CD14-positive monocyte (primary cell): ENCODE measurements around the gene ABCB7. TPM values are rescaled to one million over a fixed set of nuclear protein-coding genes. Genes with fewer than 3 reads are reported as not detected.

ENCODE experiments used
- DNase-seq, 3 donors: peaks; one replicate each; pipeline ENCODE4 v3.0.0-alpha.2; 2011 to 2022
- H2AFZ ChIP-seq: 2 replicates; pipeline ENCODE4 v1.6.0; 2012; ENCODE audit warnings: mild to moderate bottlenecking, low read depth, low read length, inconsistent platforms; ENCODE audit not compliant: insufficient read depth, poor library complexity, severe bottlenecking
- H3K27ac ChIP-seq, 2 donors: 1 replicate in 1 of 2; 2 replicates in 1 of 2; pipeline ENCODE4 v1.5.1; 2012 to 2013; ENCODE audit warnings: low read length in 2 of 2, control low read depth in 1 of 2, inconsistent platforms in 1 of 2, low read depth in 1 of 2, mild to moderate bottlenecking in 1 of 2
- H3K27me3 ChIP-seq, 2 donors: one replicate each; pipeline versions ENCODE4 v1.6.0 to v1.6.1; 2011 to 2013; ENCODE audit warnings: low read length in 2 of 2; ENCODE audit not compliant: control insufficient read depth in 2 of 2, insufficient read depth in 2 of 2
- H3K36me3 ChIP-seq, 2 donors: replicated peaks in 1 of 2; 1 replicate in 1 of 2; 2 replicates in 1 of 2; pipeline versions ENCODE4 v1.5.1 to v1.6.1; 2012 to 2013; ENCODE audit warnings: low read length in 2 of 2, control low read depth in 1 of 2, inconsistent platforms in 1 of 2, mild to moderate bottlenecking in 1 of 2; ENCODE audit not compliant: insufficient read depth in 2 of 2, control insufficient read depth in 1 of 2
- H3K4me1 ChIP-seq, 2 donors: 1 replicate in 1 of 2; 2 replicates in 1 of 2; pipeline versions ENCODE4 v1.5.1 to v1.6.1; 2012 to 2013; ENCODE audit warnings: low read length in 2 of 2, control low read depth in 1 of 2, inconsistent platforms in 1 of 2, mild to moderate bottlenecking in 1 of 2, moderate library complexity in 1 of 2; ENCODE audit not compliant: insufficient read depth in 2 of 2, control insufficient read depth in 1 of 2
- H3K4me2 ChIP-seq: replicated peaks from 2 replicates; pipeline ENCODE3; 2012; ENCODE audit warnings: low read length, moderate library complexity, mild to moderate bottlenecking; ENCODE audit not compliant: poor library complexity, severe bottlenecking; ENCODE audit errors: extremely low read depth
- H3K4me3 ChIP-seq, 3 experiments: fragments of 200-600 bp in 1 of 3; sonication (generic) in 1 of 3; replicated peaks in 1 of 3; 1 replicate in 2 of 3; 2 replicates in 1 of 3; pipeline ENCODE4 v1.5.1; 2011 to 2013; ENCODE audit warnings: low read length in 3 of 3, mild to moderate bottlenecking in 3 of 3, control low read depth in 2 of 3, low read depth in 2 of 3, inconsistent platforms in 1 of 3, moderate library complexity in 1 of 3
- H3K79me2 ChIP-seq: 2 replicates; pipeline ENCODE4 v1.6.0; 2012; ENCODE audit warnings: mild to moderate bottlenecking, control low read depth, inconsistent platforms, low read length, moderate library complexity; ENCODE audit not compliant: insufficient read depth
- H3K9ac ChIP-seq: 2 replicates; pipeline ENCODE4 v1.6.0; 2017; ENCODE audit warnings: low read length, mild to moderate bottlenecking; ENCODE audit not compliant: insufficient read depth, poor library complexity, severe bottlenecking
- H3K9me3 ChIP-seq, 2 donors: replicated peaks in 1 of 2; 1 replicate in 1 of 2; 2 replicates in 1 of 2; pipeline versions ENCODE4 v1.5.1 to v1.6.1; 2012 to 2013; ENCODE audit warnings: low read length in 2 of 2, control low read depth in 1 of 2; ENCODE audit not compliant: control insufficient read depth in 1 of 2, insufficient read depth in 1 of 2
- H4K20me1 ChIP-seq: 2 replicates; pipeline ENCODE4 v1.6.0; 2012; ENCODE audit warnings: mild to moderate bottlenecking, low read length, control low read depth, moderate library complexity; ENCODE audit not compliant: insufficient read depth
- H3K27ac Mint-ChIP-seq, 7 donors: one replicate each; pipeline ENCODE4 v1.8.0; 2020; ENCODE audit warnings: mild to moderate bottlenecking in 7 of 7, mixed read lengths in 7 of 7, moderate library complexity in 6 of 7, inconsistent platforms in 2 of 7
- H3K27me3 Mint-ChIP-seq, 3 donors: one replicate each; pipeline ENCODE4 v1.8.0; 2021 to 2022; ENCODE audit warnings: low read depth in 3 of 3, mild to moderate bottlenecking in 3 of 3, mixed read lengths in 3 of 3, moderate library complexity in 3 of 3, inconsistent platforms in 1 of 3
- H3K36me3 Mint-ChIP-seq, 2 donors: one replicate each; pipeline ENCODE4 v1.8.0; 2020; ENCODE audit warnings: mixed read lengths in 2 of 2, inconsistent platforms in 1 of 2, mild to moderate bottlenecking in 1 of 2
- H3K4me1 Mint-ChIP-seq: one replicate; pipeline ENCODE4 v1.8.0; 2020; ENCODE audit warnings: mild to moderate bottlenecking, mixed read lengths
- H3K4me3 Mint-ChIP-seq, 2 donors: one replicate each; pipeline ENCODE4 v1.8.0; 2020; ENCODE audit warnings: mild to moderate bottlenecking in 2 of 2, mixed read lengths in 2 of 2, moderate library complexity in 1 of 2
- H3K9me3 Mint-ChIP-seq, 7 donors: one replicate each; pipeline ENCODE4 v1.8.0; 2020 to 2022; ENCODE audit warnings: mixed read lengths in 7 of 7, mild to moderate bottlenecking in 6 of 7, moderate library complexity in 6 of 7, inconsistent platforms in 2 of 7
- WGBS: methylation state at CpG from one replicate; pipeline ENCODE4 v1.1.5; 2013; ENCODE audit warnings: missing lambda C conversion rate; ENCODE audit not compliant: insufficient coverage; 5-methylcytosine and 5-hydroxymethylcytosine counted together
- intact Hi-C, 2 donors: fragments of 100-400 bp; cut with micrococcal nuclease; formaldehyde crosslinking; loops; one replicate each; pipeline versions ENCODE4 v1.15.0 to v1.15.1; 2023
- polyA plus RNA-seq, 3 donors: library from polyadenylated mRNA; depleted of rRNA in 1 of 3; unstranded in 2 of 3; stranded (reverse) in 1 of 3; fragments of 300-500 nt in 2 of 3; fragments of >200 nt in 1 of 3; fragmentation: Illumina TruSeq in 2 of 3; gene quantifications; 1 replicate in 2 of 3; 2 replicates in 1 of 3; pipeline ENCODE4 v1.2.3, GENCODE V29; 2012 to 2021
- TF ChIP-seq, protein P1 (sequence below): fragments of 200-600 bp; IDR thresholded peaks from one replicate; pipeline ENCODE4 v1.8.0; 2022; ENCODE audit warnings: antibody characterized with exemption, mild to moderate bottlenecking

ABCB7 gene
- polyA plus RNA-seq, 3 donors = 14.8 to 19.7 (median 18.5) TPM

DNA sequence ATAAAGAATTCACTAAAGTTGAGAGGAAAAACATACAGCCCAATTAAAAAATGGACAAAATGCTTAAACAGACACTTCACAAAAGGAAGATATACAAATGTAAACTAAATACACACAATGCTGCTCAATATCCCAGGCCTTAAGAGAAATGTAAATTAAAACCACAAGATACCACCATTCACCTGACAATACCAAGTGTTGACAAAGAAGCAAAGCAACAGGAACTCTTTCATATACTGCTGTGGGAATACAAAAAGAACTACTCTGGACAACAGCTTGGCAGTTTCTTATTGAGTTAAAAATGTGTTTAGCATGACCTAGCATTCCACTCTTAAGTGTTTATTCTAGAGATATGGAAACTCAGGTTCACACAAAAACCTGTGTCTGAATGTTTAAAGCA, 71.3 kb downstream of the ABCB7 start:
- H3K4me3 Mint-ChIP-seq = no peak overlapping the region
- Histone ChIP-seq H3K9ac (no peak overlapping the region), H3K27me3 (no peaks in the 10 kb centered on the region), H3K36me3 (no peaks in the 10 kb centered on the region), H4K20me1 (no peaks in the 10 kb centered on the region), H3K4me1 (no peaks in the 10 kb centered on the region), H3K4me2 (no peak overlapping the region), H2AFZ (no peak overlapping the region), H3K9me3 (no peaks in the 10 kb centered on the region), H3K4me3 (no peak overlapping the region), H3K27ac (no peak overlapping the region), H3K79me2 (no peaks in the 10 kb centered on the region)
- H3K36me3 Mint-ChIP-seq = peaks cover 0 to 7% of the 10 kb centered on the region in 2 donors
- DNase-seq = no peak
- TF ChIP-seq, protein P1, sequence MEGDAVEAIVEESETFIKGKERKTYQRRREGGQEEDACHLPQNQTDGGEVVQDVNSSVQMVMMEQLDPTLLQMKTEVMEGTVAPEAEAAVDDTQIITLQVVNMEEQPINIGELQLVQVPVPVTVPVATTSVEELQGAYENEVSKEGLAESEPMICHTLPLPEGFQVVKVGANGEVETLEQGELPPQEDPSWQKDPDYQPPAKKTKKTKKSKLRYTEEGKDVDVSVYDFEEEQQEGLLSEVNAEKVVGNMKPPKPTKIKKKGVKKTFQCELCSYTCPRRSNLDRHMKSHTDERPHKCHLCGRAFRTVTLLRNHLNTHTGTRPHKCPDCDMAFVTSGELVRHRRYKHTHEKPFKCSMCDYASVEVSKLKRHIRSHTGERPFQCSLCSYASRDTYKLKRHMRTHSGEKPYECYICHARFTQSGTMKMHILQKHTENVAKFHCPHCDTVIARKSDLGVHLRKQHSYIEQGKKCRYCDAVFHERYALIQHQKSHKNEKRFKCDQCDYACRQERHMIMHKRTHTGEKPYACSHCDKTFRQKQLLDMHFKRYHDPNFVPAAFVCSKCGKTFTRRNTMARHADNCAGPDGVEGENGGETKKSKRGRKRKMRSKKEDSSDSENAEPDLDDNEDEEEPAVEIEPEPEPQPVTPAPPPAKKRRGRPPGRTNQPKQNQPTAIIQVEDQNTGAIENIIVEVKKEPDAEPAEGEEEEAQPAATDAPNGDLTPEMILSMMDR = no peak
- no peak overlapping the region for H3K27ac Mint-ChIP-seq
- H3K27me3 Mint-ChIP-seq = peaks cover 0 to 1% (median 0%) of the 10 kb centered on the region in 3 donors
- no peaks in the 10 kb centered on the region for H3K4me1 Mint-ChIP-seq
- intact Hi-C loops = no loop called here
- peaks cover 0 to 5% (median 0%) of the 10 kb centered on the region in 7 donors for H3K9me3 Mint-ChIP-seq

- H3K4me2 ChIP-seq = no peak overlapping the region
- no peak overlapping the region for H2AFZ ChIP-seq
- no peaks in the 10 kb centered on the region for H3K27me3 Mint-ChIP-seq
- no peaks in the 10 kb centered on the region for H3K27me3 ChIP-seq
- no CpG with 5 or more reads among the region's 1 CpG for WGBS
- DNase-seq = no peak
- H3K9me3 ChIP-seq = no peaks in the 10 kb centered on the region
- H4K20me1 ChIP-seq = no peaks in the 10 kb centered on the region
- peaks cover 3 to 26% of the 10 kb centered on the region in 2 donors for H3K36me3 ChIP-seq
- H3K4me3 ChIP-seq = no peak overlapping the region
- TF ChIP-seq, protein P1 = no peak
- no peaks in the 10 kb centered on the region for H3K4me1 Mint-ChIP-seq
- no peaks in the 10 kb centered on the region for H3K9me3 Mint-ChIP-seq
- peaks cover 15 to 16% of the 10 kb centered on the region in 2 donors for H3K36me3 Mint-ChIP-seq
- H3K4me3 Mint-ChIP-seq = no peak overlapping the region
- H3K27ac ChIP-seq = no peak overlapping the region
- intact Hi-C loops = no loop called here
- H3K4me1 ChIP-seq = no peaks in the 10 kb centered on the region
- no peak overlapping the region for H3K27ac Mint-ChIP-seq
- no peaks in the 10 kb centered on the region for H3K79me2 ChIP-seq
- H3K9ac ChIP-seq = no peak overlapping the region
Observed at GRCh38 chrX:75076429-75076828, 79.7 kb downstream of the ABCB7 start.
